ENCODE data around the gene CFHR3. TPM values are rescaled to one million over a fixed set of nuclear protein-coding genes. Genes with fewer than 3 reads are reported as not detected.
A peak's percentile ranks its signal among the peaks of the same experiment; 100 is the strongest.

The CFHR3 gene
- total RNA-seq (2021; fragmentation: NEBNext Ultra II Directional; extraction: Animal tissue kit (Norgen Biotek cat#: 25700)), result not detected
- long read RNA-seq, result 0 reads

DNA sequence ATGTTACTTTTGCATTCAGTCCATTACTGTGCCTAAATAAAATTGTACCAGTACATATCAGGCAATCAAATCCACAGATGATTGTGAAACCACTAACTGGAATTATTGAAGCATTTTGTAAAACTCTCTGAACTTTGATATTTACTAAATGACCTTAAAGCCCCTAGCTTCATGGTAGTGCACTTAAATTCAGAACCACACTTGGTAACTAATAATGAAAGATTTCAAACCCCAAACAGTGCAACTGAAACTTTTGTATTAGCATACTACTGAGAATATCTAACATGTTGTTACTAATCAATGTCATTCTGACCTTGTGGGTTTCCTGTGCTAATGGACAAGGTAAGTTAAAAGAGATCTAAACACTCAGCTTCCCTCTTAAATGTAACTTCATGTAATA, at the start of gene CFHR3:
CFHR3 (plus strand) TSS at position 238 of the 400 bp plus-strand sequence; CDS start at position 285, 47 bp downstream.
- no peaks in the 10 kb centered on the region for H3K9me3 Mint-ChIP-seq
- no peak for DNase-seq
- no peak for TF ChIP-seq CTCF (IDR thresholded peaks at IDR 0.05)
- H3K27ac Mint-ChIP-seq, result no peak within 1 kb of the TSS
- no peaks in the 10 kb centered on the region for H3K27me3 Mint-ChIP-seq (ENCODE audit: insufficient read depth)
- no peaks in the 10 kb centered on the region for H3K4me1 Mint-ChIP-seq (ENCODE audit: low read depth)
- no peak within 1 kb of the TSS for H3K4me3 Mint-ChIP-seq
- H3K36me3 Mint-ChIP-seq (ENCODE audit: low read depth), result no peaks in the 10 kb centered on the region

GRCh38 chr1:196732526-196732925, 42.1 kb upstream of the CFHR3 start:
- Mint-ChIP-seq H3K36me3 (ENCODE audit: low read depth) (peaks cover 4% of the 10 kb centered on the region; the same call in 1 of the 2 replicates), H3K4me3 (no peak overlapping the region), H3K27ac (no peak overlapping the region), H3K9me3 (no peaks in the 10 kb centered on the region), H3K4me1 (ENCODE audit: low read depth) (peaks cover 13% of the 10 kb centered on the region), H3K27me3 (ENCODE audit: insufficient read depth) (no peaks in the 10 kb centered on the region; the same call in 1 of the 2 replicates)
- DNase-seq, result no peak
- peak; percentile 52 for TF ChIP-seq CTCF (IDR thresholded peaks at IDR 0.05)

DNA sequence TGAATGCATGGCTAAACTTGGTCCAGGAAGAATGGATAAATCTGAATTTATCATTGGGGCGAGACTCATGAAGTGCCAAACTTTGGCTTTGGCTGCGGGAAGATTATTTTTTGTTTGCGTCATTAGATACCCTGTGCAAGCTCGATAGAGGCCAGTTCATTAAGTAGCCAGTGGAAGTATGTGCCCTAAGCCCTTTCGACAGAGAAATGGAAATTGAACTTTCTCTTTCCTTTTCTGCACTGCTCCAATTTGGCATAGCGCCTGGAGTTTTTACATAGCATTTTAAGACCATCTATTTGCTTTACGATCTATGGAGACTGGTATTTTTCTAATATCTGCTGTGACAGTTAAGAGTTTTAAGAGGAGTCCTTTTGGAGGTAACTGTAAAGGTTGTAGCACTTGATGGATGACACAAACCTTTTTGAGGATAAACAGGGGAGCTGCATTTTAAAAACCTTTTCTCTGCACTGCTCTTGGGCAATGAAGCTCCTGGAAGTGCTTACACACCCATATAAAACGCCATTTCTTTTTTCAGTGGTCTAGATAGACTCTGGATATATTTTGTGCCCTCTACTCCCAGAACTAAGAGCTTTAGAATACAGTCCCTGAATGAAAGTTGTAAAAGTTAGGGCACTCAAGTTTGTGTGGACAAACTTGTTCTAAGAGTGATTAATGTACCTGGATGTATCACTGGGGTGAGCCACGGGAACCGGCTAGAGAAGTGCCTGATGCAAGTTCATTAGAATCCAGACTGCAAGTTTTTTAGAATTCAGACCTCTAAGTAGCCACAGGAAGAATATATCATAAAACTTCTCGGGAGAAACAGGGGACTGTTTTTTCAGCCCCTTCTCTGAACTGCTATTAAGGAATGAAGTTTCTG, 41.3 kb upstream of the CFHR3 start:
- DNase-seq, result no peak
- Mint-ChIP-seq H3K27ac (no peak overlapping the region), H3K9me3 (no peaks in the 10 kb centered on the region), H3K36me3 (ENCODE audit: low read depth) (peaks cover 12% of the 10 kb centered on the region), H3K4me1 (ENCODE audit: low read depth) (peaks cover 13% of the 10 kb centered on the region), H3K4me3 (no peak overlapping the region), H3K27me3 (ENCODE audit: insufficient read depth) (no peaks in the 10 kb centered on the region; the same call in 1 of the 2 replicates)
- no peak for TF ChIP-seq CTCF (IDR thresholded peaks at IDR 0.05)

DNA sequence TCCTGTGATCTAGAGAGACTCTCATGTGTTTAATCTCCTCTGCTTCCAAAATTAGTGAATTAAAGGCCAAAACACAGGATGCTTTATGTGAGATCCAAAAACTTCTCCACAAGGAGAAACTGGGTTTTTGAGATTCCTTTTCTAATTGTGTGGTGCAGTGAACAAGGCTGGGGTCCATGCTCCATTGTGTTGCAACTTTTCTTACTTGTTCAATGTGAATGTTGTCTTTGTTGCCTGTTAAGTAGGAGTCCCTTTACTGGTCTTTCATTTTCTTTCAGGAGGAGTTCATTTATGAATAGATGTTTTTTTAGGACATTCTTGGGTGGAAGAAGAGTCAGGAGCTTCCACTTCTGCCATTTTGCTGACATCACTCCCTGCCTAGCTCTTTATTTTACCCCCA, 40.6 kb upstream of the CFHR3 start:
- no peak overlapping the region for H3K27ac Mint-ChIP-seq
- DNase-seq, result no peak
- H3K36me3 Mint-ChIP-seq (ENCODE audit: low read depth), result peaks cover 16% of the 10 kb centered on the region
- H3K4me3 Mint-ChIP-seq, result no peak overlapping the region
- H3K9me3 Mint-ChIP-seq, result no peaks in the 10 kb centered on the region
- no peak for TF ChIP-seq CTCF (IDR thresholded peaks at IDR 0.05)
- no peaks in the 10 kb centered on the region; the same call in 1 of the 2 replicates for H3K27me3 Mint-ChIP-seq (ENCODE audit: insufficient read depth)
- H3K4me1 Mint-ChIP-seq (ENCODE audit: low read depth), result peaks cover 13% of the 10 kb centered on the region

GRCh38 chr1:196734460-196734859, 40.2 kb upstream of the CFHR3 start:
- Mint-ChIP-seq H3K27me3 (ENCODE audit: insufficient read depth) (peaks cover 1% of the 10 kb centered on the region; the same call in 1 of the 2 replicates), H3K4me3 (no peak overlapping the region), H3K4me1 (ENCODE audit: low read depth) (peaks cover 13% of the 10 kb centered on the region), H3K36me3 (ENCODE audit: low read depth) (peaks cover 21% of the 10 kb centered on the region), H3K27ac (no peak overlapping the region), H3K9me3 (0 out of 2 replicates have a peak, but pooled peaks cover 4% of the 10 kb centered on the region)
- no peak for TF ChIP-seq CTCF (IDR thresholded peaks at IDR 0.05)
- DNase-seq, result no peak
